VCaP (cell line): Measurements from ENCODE around the gene TJP3.

Experiments used
- H3K27ac ChIP-seq: fragments of 450-650 bp; 2 replicates; pipeline ENCODE4 v1.5.1; 2017
- CTCF ChIP-seq: fragments of 450-650 bp; conservative IDR thresholded peaks from 2 replicates; pipeline ENCODE4 v1.5.1; 2017; ENCODE audit warnings: mild to moderate bottlenecking, moderate library complexity

Gene TJP3

GRCh38 chr19:3788996-3789778, 81.0 kb downstream of the TJP3 start:
- TF ChIP-seq CTCF: no peak
- H3K27ac ChIP-seq: no peak overlapping the region

DNA sequence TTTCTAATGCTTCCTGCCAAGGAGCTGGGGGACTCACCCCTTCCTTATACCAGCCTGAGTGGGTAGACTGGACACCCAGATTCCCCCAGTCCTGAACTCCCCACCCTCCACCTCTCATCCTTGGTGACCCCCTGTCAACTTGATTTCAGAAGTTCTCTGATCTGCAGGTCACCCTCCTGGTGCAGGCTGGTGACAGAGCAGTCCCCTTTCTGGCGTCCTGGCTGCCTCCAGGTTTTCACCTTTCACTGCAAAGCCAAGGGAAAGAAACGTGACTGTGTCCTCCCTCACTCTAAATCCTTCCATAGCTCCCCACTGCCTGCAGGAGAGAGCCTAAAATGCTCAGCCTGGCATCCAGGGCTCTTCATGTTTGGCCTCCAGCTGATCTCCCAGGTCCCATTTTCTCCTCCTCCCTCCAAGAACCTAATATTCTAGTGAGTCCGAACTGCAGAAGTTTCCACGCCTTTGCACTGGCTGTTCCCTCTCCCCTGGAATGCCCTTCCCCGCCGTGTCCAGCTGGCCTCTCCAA, 82.1 kb downstream of the TJP3 start:
- H3K27ac ChIP-seq: no peak overlapping the region
- no peak for TF ChIP-seq CTCF

- H3K27ac ChIP-seq: no peak overlapping the region
- no peak for TF ChIP-seq CTCF
Observed at GRCh38 chr19:3790941-3791340, 82.8 kb downstream of the TJP3 start.

GRCh38 chr19:3792114-3792513, 83.9 kb downstream of the TJP3 start:
- H3K27ac ChIP-seq: no peak overlapping the region
- TF ChIP-seq CTCF: no peak

- no peak overlapping the region for H3K27ac ChIP-seq
- no peak for TF ChIP-seq CTCF
Observed at GRCh38 chr19:3793799-3794198, 85.6 kb downstream of the TJP3 start.

DNA sequence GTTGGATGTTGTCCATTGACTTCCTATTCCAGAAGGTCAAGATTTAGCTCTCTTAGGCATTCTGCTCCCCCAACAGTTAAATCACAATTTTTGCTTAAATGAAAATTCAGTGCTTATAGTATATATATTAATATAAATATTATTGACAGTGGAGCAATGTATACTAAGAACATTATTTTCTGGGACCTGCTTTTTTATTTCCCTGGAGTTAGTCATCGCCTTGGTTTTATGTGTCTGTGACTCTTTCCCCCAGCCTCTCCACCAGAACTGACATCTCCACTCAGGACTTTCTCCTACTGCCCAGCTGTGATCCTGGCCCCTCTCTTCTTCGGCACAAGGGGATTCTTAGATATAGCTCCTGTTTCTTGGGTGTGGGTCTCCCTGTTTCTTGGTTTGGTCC, 88.2 kb downstream of the TJP3 start:
- no peak for TF ChIP-seq CTCF
- no peak overlapping the region for H3K27ac ChIP-seq

DNA sequence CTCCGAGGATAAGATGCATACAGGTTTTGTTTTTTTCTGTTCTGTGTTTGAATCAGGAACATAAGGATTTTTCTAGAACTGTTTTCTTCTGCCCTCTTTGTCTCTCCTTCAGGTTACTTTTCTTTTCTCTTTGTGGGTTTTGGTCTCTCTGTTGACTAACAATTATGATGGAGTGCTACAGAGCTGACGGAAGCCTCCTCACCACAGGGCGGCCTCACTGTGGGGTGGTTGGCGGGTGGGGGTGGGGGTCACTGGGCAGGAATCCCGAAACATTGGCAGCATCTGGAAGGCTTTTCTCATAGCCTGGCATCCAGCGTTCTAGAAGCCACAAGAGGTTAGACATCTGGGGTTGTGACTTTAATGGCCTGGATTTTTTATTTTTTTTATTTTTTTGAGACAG, 90.0 kb downstream of the TJP3 start:
- no peak for TF ChIP-seq CTCF
- no peak overlapping the region for H3K27ac ChIP-seq
